ENCODE measurements around the gene RNF207.

DNA sequence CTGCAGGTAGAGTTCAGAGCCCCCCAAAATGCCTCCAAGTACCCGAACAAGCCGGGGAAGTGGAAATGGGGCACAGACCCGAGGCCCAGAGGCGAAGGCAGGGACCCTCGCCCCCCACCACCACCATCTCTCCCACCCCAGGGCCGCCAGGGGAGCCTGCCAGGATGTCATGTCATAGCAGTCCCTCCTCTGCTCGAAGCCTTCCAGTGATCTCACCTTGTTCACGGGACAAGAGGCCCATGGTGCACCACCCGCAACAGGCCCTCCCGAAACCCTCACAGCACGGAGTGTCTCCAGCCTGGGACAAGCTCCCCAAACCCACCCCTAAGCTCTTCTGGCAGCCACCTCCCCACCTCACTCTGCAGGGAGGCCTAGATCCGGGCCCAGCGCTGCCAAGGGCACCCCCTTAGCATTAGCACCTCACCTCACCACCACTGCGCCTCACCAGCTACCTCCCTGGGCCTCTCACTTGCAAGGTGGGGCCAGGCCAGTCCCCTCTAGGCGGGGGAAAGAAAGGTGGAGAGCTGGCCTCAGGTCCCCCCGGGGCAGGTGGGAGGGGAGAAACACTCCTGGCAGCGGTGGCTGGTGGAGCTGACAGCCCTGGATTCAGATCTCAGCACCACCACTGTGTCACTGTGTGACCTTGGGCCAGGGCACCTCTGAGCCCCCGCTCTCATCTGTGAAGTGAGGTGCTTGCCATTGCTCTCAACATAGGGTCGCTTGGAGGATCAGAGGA, 39.1 kb upstream of the RNF207 start:
- TF ChIP-seq CTCF (IDR thresholded peaks at IDR 0.05) (no peak), MAX (IDR thresholded peaks at IDR 0.05; ENCODE audit: low read depth) (no peak), POLR2AphosphoS5 (IDR thresholded peaks at IDR 0.05; ENCODE audit: low read depth, low read length) (no peak), REST (IDR thresholded peaks at IDR 0.05; ENCODE audit: low read depth, low read length) (no peak), MXI1 (IDR thresholded peaks at IDR 0.05; ENCODE audit: low read depth, low read length) (no peak), FOXM1 (IDR thresholded peaks at IDR 0.05; ENCODE audit: low read depth) (no peak), TAF1 (IDR thresholded peaks at IDR 0.05; ENCODE audit: borderline replicate concordance, low read depth, low read length) (no peak), JUND (IDR thresholded peaks at IDR 0.05) (no peak), RAD21 (IDR thresholded peaks at IDR 0.05; ENCODE audit: low read length) (no peak)

All from SK-N-SH (cell line).